Measurements from ENCODE around the gene GATA1.

The GATA1 gene

DNA sequence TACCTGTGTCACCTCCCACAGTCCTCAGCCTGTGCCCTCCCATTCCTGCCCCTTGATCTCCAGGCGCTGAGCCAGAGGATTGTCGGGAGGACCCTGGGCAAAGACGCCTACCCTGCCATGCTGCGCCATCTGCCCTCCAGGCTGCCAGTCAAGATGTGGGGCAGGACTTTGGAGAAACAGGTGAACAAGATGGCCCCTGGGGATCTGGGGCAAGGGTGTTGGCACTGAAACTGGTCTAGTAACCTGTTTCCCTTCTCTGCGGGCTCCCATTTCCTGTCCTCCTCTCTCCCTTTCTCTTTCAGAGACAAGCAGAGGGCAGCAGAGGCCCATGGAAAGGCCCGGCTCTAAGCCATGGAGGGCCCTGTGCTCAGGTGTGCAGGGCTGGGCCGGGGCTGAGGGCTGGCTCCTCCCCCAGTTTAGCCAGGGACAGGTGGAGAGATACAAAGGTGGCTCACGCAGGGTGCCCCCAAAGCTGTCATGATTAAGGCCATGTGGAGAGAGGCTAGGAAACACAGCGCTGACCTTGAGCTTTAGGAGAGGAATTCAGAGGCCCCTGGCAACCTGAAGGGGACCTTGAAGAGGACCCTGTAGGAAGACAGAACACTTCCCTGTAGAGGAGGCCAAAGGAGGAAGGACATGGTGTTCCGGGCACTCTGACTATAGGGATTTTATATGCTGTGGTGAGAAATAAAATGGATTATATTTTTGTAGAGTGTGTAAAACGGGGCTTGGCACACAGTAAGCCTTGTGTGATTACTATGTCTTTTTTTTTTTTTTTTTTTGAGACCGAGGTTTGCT, 24.5 kb upstream of the GATA1 start, which contains the start of gene GLOD5:
Gene GLOD5, plus strand, starts transcription at position 74 of the 798 bp plus-strand sequence. Its CDS starts 44 bp downstream, at position 118.
- no peak for DNase-seq (ENCODE audit: extremely low read depth, low read depth)
- TF ChIP-seq, protein P1, sequence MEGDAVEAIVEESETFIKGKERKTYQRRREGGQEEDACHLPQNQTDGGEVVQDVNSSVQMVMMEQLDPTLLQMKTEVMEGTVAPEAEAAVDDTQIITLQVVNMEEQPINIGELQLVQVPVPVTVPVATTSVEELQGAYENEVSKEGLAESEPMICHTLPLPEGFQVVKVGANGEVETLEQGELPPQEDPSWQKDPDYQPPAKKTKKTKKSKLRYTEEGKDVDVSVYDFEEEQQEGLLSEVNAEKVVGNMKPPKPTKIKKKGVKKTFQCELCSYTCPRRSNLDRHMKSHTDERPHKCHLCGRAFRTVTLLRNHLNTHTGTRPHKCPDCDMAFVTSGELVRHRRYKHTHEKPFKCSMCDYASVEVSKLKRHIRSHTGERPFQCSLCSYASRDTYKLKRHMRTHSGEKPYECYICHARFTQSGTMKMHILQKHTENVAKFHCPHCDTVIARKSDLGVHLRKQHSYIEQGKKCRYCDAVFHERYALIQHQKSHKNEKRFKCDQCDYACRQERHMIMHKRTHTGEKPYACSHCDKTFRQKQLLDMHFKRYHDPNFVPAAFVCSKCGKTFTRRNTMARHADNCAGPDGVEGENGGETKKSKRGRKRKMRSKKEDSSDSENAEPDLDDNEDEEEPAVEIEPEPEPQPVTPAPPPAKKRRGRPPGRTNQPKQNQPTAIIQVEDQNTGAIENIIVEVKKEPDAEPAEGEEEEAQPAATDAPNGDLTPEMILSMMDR (IDR thresholded peaks at IDR 0.05; ENCODE audit: low read depth, low read length, missing control alignments) = peak; percentile 11
- H3K4me3 ChIP-seq (replicated peaks; ENCODE audit: low read depth, low read length) = no peak within 1 kb of the TSS

DNA sequence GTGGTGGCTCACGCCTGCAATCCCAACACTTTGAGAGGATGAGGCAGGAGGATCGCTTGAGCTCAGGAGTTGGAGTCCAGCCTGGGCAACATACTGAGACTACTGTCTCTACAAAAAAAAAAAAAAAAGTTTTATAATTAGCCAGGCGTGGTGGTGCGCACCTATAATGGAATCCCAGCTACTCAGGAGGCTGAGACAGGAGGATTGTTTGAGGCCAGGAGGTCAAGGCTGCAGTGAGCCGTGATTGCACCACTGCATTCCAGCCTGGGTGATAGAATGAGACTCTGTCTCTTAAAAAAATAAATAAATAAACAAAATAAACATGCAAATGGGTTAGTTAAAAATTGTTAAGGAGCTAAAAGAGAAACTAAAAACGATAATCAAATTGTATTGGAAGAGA, 17.2 kb upstream of the GATA1 start:
- DNase-seq (ENCODE audit: extremely low read depth, low read depth) = no peak
- H3K4me3 ChIP-seq (replicated peaks; ENCODE audit: low read depth, low read length) = no peak overlapping the region
- TF ChIP-seq, protein P1 (IDR thresholded peaks at IDR 0.05; ENCODE audit: low read depth, low read length, missing control alignments) = no peak

DNA sequence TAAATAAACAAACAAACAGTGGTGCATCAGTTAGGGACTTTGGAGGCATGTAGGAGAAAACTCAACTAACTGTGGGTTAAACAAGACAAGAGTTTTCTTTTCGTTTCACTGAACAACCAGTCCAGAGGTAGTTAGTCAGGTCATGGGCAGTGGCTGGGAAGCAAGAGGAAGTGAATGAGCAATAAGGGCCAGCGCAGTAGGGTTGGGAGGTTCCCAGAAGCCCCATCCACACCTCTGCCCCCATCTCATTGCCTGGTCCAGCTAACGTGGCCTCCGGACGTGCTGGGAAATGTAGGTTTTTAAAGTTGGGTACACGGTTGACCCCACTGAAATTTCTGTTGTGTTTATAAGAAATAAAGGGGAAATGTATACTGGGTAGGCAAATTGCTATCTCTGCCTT, 16.1 kb upstream of the GATA1 start:
- TF ChIP-seq, protein P1 (IDR thresholded peaks at IDR 0.05; ENCODE audit: low read depth, low read length, missing control alignments) = no peak
- DNase-seq (ENCODE audit: extremely low read depth, low read depth) = no peak
- H3K4me3 ChIP-seq (replicated peaks; ENCODE audit: low read depth, low read length) = no peak overlapping the region

GRCh38 chrX:48772602-48773001, 13.8 kb upstream of the GATA1 start:
- TF ChIP-seq, protein P1 (IDR thresholded peaks at IDR 0.05; ENCODE audit: low read depth, low read length, missing control alignments) = no peak
- no peak overlapping the region for H3K4me3 ChIP-seq (replicated peaks; ENCODE audit: low read depth, low read length)
- no peak for DNase-seq (ENCODE audit: extremely low read depth, low read depth)

- TF ChIP-seq, protein P1 (IDR thresholded peaks at IDR 0.05; ENCODE audit: low read depth, low read length, missing control alignments) = no peak
- H3K4me3 ChIP-seq (replicated peaks; ENCODE audit: low read depth, low read length) = no peak overlapping the region
- no peak for DNase-seq (ENCODE audit: extremely low read depth, low read depth)
Observed at GRCh38 chrX:48776818-48777439, 9.5 kb upstream of the GATA1 start.

GRCh38 chrX:48779399-48779798, 7.0 kb upstream of the GATA1 start:
- TF ChIP-seq, protein P1 (IDR thresholded peaks at IDR 0.05; ENCODE audit: low read depth, low read length, missing control alignments) = no peak
- no peak overlapping the region for H3K4me3 ChIP-seq (replicated peaks; ENCODE audit: low read depth, low read length)
- DNase-seq (ENCODE audit: extremely low read depth, low read depth) = no peak

Measured in HFF-Myc (cell line).